HG02943 (cell line): Measurements from ENCODE around the gene SPDL1.

Source experiments
- ATAC-seq: cut with Tn5 transposase; IDR thresholded peaks from one replicate; pipeline ENCODE4 v1.9.1; 2021; ENCODE audit warnings: mild to moderate bottlenecking, low read depth, moderate library complexity; ENCODE audit not compliant: unreplicated experiment

The SPDL1 gene

GRCh38 chr5:169583424-169584220 is at the start of gene SPDL1:
Gene SPDL1 (plus strand): TSS chr5:169583773. CDS start chr5:169588417, 4,644 bp downstream.
- ATAC-seq, result peak; percentile 85

- ATAC-seq, result no peak
Observed at GRCh38 chr5:169534311-169534880, 49.2 kb upstream of the SPDL1 start.

GRCh38 chr5:169534939-169535338 is 48.6 kb upstream of the SPDL1 start:
- ATAC-seq, result no peak

GRCh38 chr5:169538944-169539343 is 44.6 kb upstream of the SPDL1 start:
- ATAC-seq, result no peak

- ATAC-seq, result no peak
Observed at GRCh38 chr5:169542811-169543210, 40.8 kb upstream of the SPDL1 start.

- no peak for ATAC-seq
Observed at GRCh38 chr5:169544264-169544950, 39.2 kb upstream of the SPDL1 start.

- no peak for ATAC-seq
Observed at GRCh38 chr5:169545762-169546161, 37.8 kb upstream of the SPDL1 start.

- ATAC-seq, result no peak
Observed at GRCh38 chr5:169546346-169546745, 37.2 kb upstream of the SPDL1 start.

GRCh38 chr5:169547508-169547907 is 36.1 kb upstream of the SPDL1 start:
- no peak for ATAC-seq

- no peak for ATAC-seq
Observed at GRCh38 chr5:169548315-169548714, 35.3 kb upstream of the SPDL1 start.

- ATAC-seq, result no peak
Observed at GRCh38 chr5:169549453-169550100, 34.0 kb upstream of the SPDL1 start.

- ATAC-seq, result no peak
Observed at GRCh38 chr5:169550227-169550626, 33.3 kb upstream of the SPDL1 start.

GRCh38 chr5:169551146-169551545 is 32.4 kb upstream of the SPDL1 start:
- ATAC-seq, result no peak

GRCh38 chr5:169551696-169552095 is 31.9 kb upstream of the SPDL1 start:
- no peak for ATAC-seq

- no peak for ATAC-seq
Observed at GRCh38 chr5:169554251-169554650, 29.3 kb upstream of the SPDL1 start.

- ATAC-seq, result no peak
Observed at GRCh38 chr5:169557838-169558237, 25.7 kb upstream of the SPDL1 start.

- no peak for ATAC-seq
Observed at GRCh38 chr5:169561893-169562292, 21.7 kb upstream of the SPDL1 start.

GRCh38 chr5:169563369-169563768 is 20.2 kb upstream of the SPDL1 start:
- ATAC-seq, result no peak

- no peak for ATAC-seq
Observed at GRCh38 chr5:169566202-169566601, 17.4 kb upstream of the SPDL1 start.

- ATAC-seq, result no peak
Observed at GRCh38 chr5:169567079-169567478, 16.5 kb upstream of the SPDL1 start.

GRCh38 chr5:169569513-169569912 is 14.1 kb upstream of the SPDL1 start:
- ATAC-seq, result no peak
